ENCODE measurements around the gene HIBCH. TPM values are rescaled to one million over a fixed set of nuclear protein-coding genes. Genes with fewer than 3 reads are reported as not detected.

Gene HIBCH
- total RNA-seq, 1 donor from 2014 or later: 33.7 TPM

GRCh38 chr2:190184460-190184859, 135.2 kb downstream of the HIBCH start:
- peaks cover 14% of the 10 kb centered on the region for H3K4me1 Mint-ChIP-seq
- no peak for TF ChIP-seq CTCF (conservative IDR thresholded peaks at IDR 0.05)
- H3K27me3 Mint-ChIP-seq (ENCODE audit: low read depth): no peaks in the 10 kb centered on the region
- no peak overlapping the region for H3K27ac Mint-ChIP-seq (ENCODE audit: unreplicated experiment)
- no peaks in the 10 kb centered on the region for H3K36me3 Mint-ChIP-seq (ENCODE audit: low read depth)
- H3K9me3 Mint-ChIP-seq: no peaks in the 10 kb centered on the region
- no peak overlapping the region for H3K4me3 Mint-ChIP-seq
- no peak for DNase-seq (ENCODE audit: low read depth, low spot score)

- Mint-ChIP-seq H3K27ac (ENCODE audit: unreplicated experiment) (no peak overlapping the region), H3K27me3 (ENCODE audit: low read depth) (no peaks in the 10 kb centered on the region), H3K9me3 (no peaks in the 10 kb centered on the region), H3K4me3 (no peak overlapping the region), H3K4me1 (peaks cover 15% of the 10 kb centered on the region), H3K36me3 (ENCODE audit: low read depth) (no peaks in the 10 kb centered on the region)
- no peak for TF ChIP-seq CTCF (conservative IDR thresholded peaks at IDR 0.05)
- no peak for DNase-seq (ENCODE audit: low read depth, low spot score)
Observed at GRCh38 chr2:190183539-190183938, 136.1 kb downstream of the HIBCH start.

GRCh38 chr2:190182071-190182524, 137.5 kb downstream of the HIBCH start:
- no peaks in the 10 kb centered on the region for H3K36me3 Mint-ChIP-seq (ENCODE audit: low read depth)
- H3K27ac Mint-ChIP-seq (ENCODE audit: unreplicated experiment): no peak overlapping the region
- H3K9me3 Mint-ChIP-seq: no peaks in the 10 kb centered on the region
- H3K4me1 Mint-ChIP-seq: peaks cover 15% of the 10 kb centered on the region
- no peak for TF ChIP-seq CTCF (conservative IDR thresholded peaks at IDR 0.05)
- no peak for DNase-seq (ENCODE audit: low read depth, low spot score)
- no peak overlapping the region for H3K4me3 Mint-ChIP-seq
- no peaks in the 10 kb centered on the region for H3K27me3 Mint-ChIP-seq (ENCODE audit: low read depth)

- Mint-ChIP-seq H3K4me3 (peak overlapping the region; percentile 78), H3K27me3 (ENCODE audit: low read depth) (no peaks in the 10 kb centered on the region)
- no peak for DNase-seq (ENCODE audit: low read depth, low spot score)
Observed at GRCh38 chr2:190181123-190181669, 138.4 kb downstream of the HIBCH start.

GRCh38 chr2:190180313-190181122, 139.1 kb downstream of the HIBCH start:
- peak; percentile 61 for TF ChIP-seq CTCF (conservative IDR thresholded peaks at IDR 0.05)
- Mint-ChIP-seq H3K27me3 (ENCODE audit: low read depth) (no peaks in the 10 kb centered on the region), H3K9me3 (no peaks in the 10 kb centered on the region), H3K4me3 (peak overlapping the region; percentile 78), H3K4me1 (peaks cover 15% of the 10 kb centered on the region), H3K27ac (ENCODE audit: unreplicated experiment) (no peak overlapping the region), H3K36me3 (ENCODE audit: low read depth) (no peaks in the 10 kb centered on the region)
- peak; percentile 45 for DNase-seq (ENCODE audit: low read depth, low spot score)

More at GRCh38 chr2:190181123-190181669, 138.4 kb downstream of the HIBCH start:
- TF ChIP-seq CTCF (conservative IDR thresholded peaks at IDR 0.05): no peak
- H3K27ac Mint-ChIP-seq (ENCODE audit: unreplicated experiment): peak overlapping the region; percentile 66
- H3K36me3 Mint-ChIP-seq (ENCODE audit: low read depth): no peaks in the 10 kb centered on the region
- peaks cover 15% of the 10 kb centered on the region for H3K4me1 Mint-ChIP-seq
- H3K9me3 Mint-ChIP-seq: no peaks in the 10 kb centered on the region

Measured in neural crest cell (in vitro differentiated cells).